ENCODE data around the gene TMEM255A. TPM values are rescaled to one million over a fixed set of nuclear protein-coding genes. Genes with fewer than 3 reads are reported as not detected.

TMEM255A gene
- total and polyA plus RNA-seq, 4 experiments from 2014 or later, result 0.27 to 1.1 (median 0.78) TPM

- H3K36me3 Mint-ChIP-seq, result peaks cover 0 to 5% of the 10 kb centered on the region in 2 donors
- H3K9me3 Mint-ChIP-seq, result peaks cover 0 to 2% (median 0%) of the 10 kb centered on the region in 8 donors
- Histone ChIP-seq H3K9me3 (ENCODE audit: control insufficient read depth in 1 of 2, low read length in 2 of 2) (no peaks in the 10 kb centered on the region), H3K4me1 (ENCODE audit: insufficient read depth, low read length) (peaks cover 22% of the 10 kb centered on the region), H3K27me3 (ENCODE audit: insufficient read depth, low read length) (peaks cover 8% of the 10 kb centered on the region), H3K36me3 (ENCODE audit: insufficient read depth, low read length) (no peaks in the 10 kb centered on the region), H3K27ac (ENCODE audit: low read depth, low read length) (no peak overlapping the region), H3K4me3 (ENCODE audit: low read length in 2 of 2) (peak overlapping the region in 1 of 2 donors; percentile 52)
- peaks cover 8 to 30% (median 9%) of the 10 kb centered on the region in 4 donors for H3K4me1 Mint-ChIP-seq
- intact Hi-C loops (cut with micrococcal nuclease), result no loop called here
- CTCF ChIA-PET (ENCODE audit: partially characterized antibody), result interaction anchor here (0.8 to 3.1 kb wide), 6 partner anchors 8 to 94 kb away, joined by 3 to 21 read pairs (median 4); partner anchors contain the start of gene ZBTB33
- DNase-seq, result no peak
- POLR2A ChIA-PET (ENCODE audit: partially characterized antibody), result interaction anchor here (1.0 to 4.2 kb wide), 5 partner anchors 13 to 177 kb away, joined by 3 to 41 read pairs (median 5); partner anchors contain the start of gene ZBTB33
- peak overlapping the region in 7 of 8 donors; percentile 7 to 96 (median 86) for H3K4me3 Mint-ChIP-seq
- peaks cover 4 to 5% of the 10 kb centered on the region in 2 donors for H3K27me3 Mint-ChIP-seq
- H3K27ac Mint-ChIP-seq, result peak overlapping the region in 1 of 7 donors; percentile 93
Observed at GRCh38 chrX:120308558-120308957, 2.7 kb downstream of the TMEM255A start.

GRCh38 chrX:120306630-120307029, 4.6 kb downstream of the TMEM255A start:
- Histone ChIP-seq H3K36me3 (ENCODE audit: insufficient read depth, low read length) (no peaks in the 10 kb centered on the region), H3K4me3 (ENCODE audit: low read length in 2 of 2) (no peak overlapping the region), H3K27me3 (ENCODE audit: insufficient read depth, low read length) (peaks cover 8% of the 10 kb centered on the region), H3K4me1 (ENCODE audit: insufficient read depth, low read length) (peaks cover 40% of the 10 kb centered on the region), H3K9me3 (ENCODE audit: control insufficient read depth in 1 of 2, low read length in 2 of 2) (no peaks in the 10 kb centered on the region), H3K27ac (ENCODE audit: low read depth, low read length) (no peak overlapping the region)
- intact Hi-C loops (cut with micrococcal nuclease), result no loop called here
- ChIA-PET CTCF (ENCODE audit: partially characterized antibody) (no interaction called here), POLR2A (ENCODE audit: partially characterized antibody) (no interaction called here)
- Mint-ChIP-seq H3K4me3 (peak overlapping the region in 1 of 8 donors; percentile 46), H3K4me1 (peaks cover 17 to 43% (median 21%) of the 10 kb centered on the region in 4 donors), H3K27ac (peak overlapping the region in 1 of 7 donors; percentile 60), H3K9me3 (peaks cover 0 to 2% (median 0%) of the 10 kb centered on the region in 8 donors), H3K36me3 (peaks cover 0 to 5% of the 10 kb centered on the region in 2 donors), H3K27me3 (peaks cover 4 to 5% of the 10 kb centered on the region in 2 donors)
- no peak for DNase-seq

DNA sequence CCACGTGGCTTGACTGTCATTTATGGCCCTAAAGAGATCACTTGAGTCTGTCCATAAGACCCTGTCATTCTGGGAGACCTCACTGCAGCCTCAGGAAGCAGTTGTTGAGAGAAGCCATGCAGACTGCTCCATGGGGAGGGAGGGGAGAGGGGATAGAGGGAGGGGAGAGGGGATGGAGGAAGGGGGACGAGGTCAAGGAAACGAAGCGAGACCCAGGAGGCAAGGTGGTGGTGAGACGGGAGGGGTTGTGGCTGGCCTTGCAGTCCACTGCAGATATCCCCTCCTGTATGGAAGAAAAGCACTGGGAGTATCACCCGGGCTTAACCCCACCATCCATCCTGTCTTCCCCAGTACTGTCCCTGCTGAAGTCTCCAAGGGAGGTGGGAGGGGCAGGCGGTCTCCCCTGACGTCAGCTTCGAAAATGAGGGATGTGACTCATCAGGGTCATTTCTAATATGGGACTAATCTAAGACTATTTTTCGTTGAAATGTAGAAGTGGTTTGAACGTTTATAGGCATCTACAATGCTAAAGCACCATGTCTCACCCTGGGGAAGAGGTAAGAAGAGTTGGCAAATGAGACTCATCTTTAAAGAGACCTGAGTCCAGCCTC, 5.6 kb downstream of the TMEM255A start:
- H3K27me3 Mint-ChIP-seq, result peaks cover 4 to 5% of the 10 kb centered on the region in 2 donors
- Histone ChIP-seq H3K27ac (ENCODE audit: low read depth, low read length) (no peak overlapping the region), H3K27me3 (ENCODE audit: insufficient read depth, low read length) (peaks cover 8% of the 10 kb centered on the region), H3K9me3 (ENCODE audit: control insufficient read depth in 1 of 2, low read length in 2 of 2) (no peaks in the 10 kb centered on the region), H3K36me3 (ENCODE audit: insufficient read depth, low read length) (no peaks in the 10 kb centered on the region), H3K4me1 (ENCODE audit: insufficient read depth, low read length) (peaks cover 44% of the 10 kb centered on the region), H3K4me3 (ENCODE audit: low read length in 2 of 2) (no peak overlapping the region)
- CTCF ChIA-PET (ENCODE audit: partially characterized antibody), result no interaction called here
- intact Hi-C loops (cut with micrococcal nuclease), result no loop called here
- H3K9me3 Mint-ChIP-seq, result peaks cover 0 to 2% (median 0%) of the 10 kb centered on the region in 8 donors
- DNase-seq, result no peak
- peaks cover 0 to 5% of the 10 kb centered on the region in 2 donors for H3K36me3 Mint-ChIP-seq
- POLR2A ChIA-PET (ENCODE audit: partially characterized antibody), result no interaction called here
- H3K27ac Mint-ChIP-seq, result no peak overlapping the region
- no peak overlapping the region for H3K4me3 Mint-ChIP-seq
- peaks cover 20 to 43% (median 23%) of the 10 kb centered on the region in 4 donors for H3K4me1 Mint-ChIP-seq

DNA sequence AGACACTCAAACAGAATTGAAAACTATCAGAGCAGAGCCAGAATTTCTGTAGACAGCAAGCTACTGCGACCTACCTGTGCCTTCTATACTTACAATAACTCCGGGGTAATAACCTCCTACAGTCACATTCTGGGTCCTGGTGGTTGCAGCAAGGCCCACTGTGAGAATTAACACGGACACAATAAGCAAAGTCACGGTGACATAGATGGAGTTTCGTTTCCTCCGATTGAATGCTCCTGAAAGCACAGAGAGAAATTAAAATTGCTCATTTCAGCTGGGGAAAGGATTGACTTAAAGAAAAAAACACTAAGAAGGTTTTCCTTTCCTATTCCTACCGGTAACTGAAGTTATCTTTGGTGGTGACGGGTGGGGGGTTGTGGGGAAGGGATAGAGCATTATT, 7.0 kb downstream of the TMEM255A start:
- H3K9me3 ChIP-seq (ENCODE audit: control insufficient read depth in 1 of 2, low read length in 2 of 2), result no peaks in the 10 kb centered on the region
- Mint-ChIP-seq H3K27ac (no peak overlapping the region), H3K36me3 (no peaks in the 10 kb centered on the region), H3K27me3 (no peaks in the 10 kb centered on the region), H3K9me3 (no peaks in the 10 kb centered on the region), H3K4me1 (peaks cover 15 to 38% (median 17%) of the 10 kb centered on the region in 4 donors), H3K4me3 (no peak overlapping the region)
- no peak overlapping the region for H3K27ac ChIP-seq (ENCODE audit: low read depth, low read length)
- peaks cover 37% of the 10 kb centered on the region for H3K4me1 ChIP-seq (ENCODE audit: insufficient read depth, low read length)
- POLR2A ChIA-PET (ENCODE audit: partially characterized antibody), result interaction anchor here (1.6 kb wide), 1 partner anchor 53 kb away, joined by 4 read pairs; the partner anchor contains the start of gene ZBTB33
- CTCF ChIA-PET (ENCODE audit: partially characterized antibody), result no interaction called here
- DNase-seq, result no peak
- H3K36me3 ChIP-seq (ENCODE audit: insufficient read depth, low read length), result no peaks in the 10 kb centered on the region
- H3K27me3 ChIP-seq (ENCODE audit: insufficient read depth, low read length), result peaks cover 4% of the 10 kb centered on the region
- intact Hi-C loops (cut with micrococcal nuclease), result no loop called here
- H3K4me3 ChIP-seq (ENCODE audit: low read length in 2 of 2), result no peak overlapping the region

DNA sequence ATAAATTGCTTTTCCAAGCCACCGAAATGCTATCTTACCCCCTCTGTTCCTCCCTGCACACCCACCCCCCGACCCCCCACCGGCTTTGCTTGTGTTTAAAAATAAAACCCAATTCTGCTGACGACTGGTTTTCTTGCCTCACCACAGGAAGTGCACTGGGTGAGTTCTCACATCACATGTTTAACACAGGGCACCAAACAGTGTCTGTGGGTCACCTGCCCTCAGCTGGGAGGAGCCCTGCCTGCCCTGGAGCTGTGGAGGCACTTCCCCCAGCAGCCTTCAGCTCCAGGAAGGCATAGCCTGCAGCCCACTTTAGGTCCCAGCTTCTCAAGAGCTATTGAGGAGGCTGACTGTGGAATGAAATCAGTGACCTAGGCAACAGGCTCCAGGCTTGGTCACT, 8.8 kb downstream of the TMEM255A start:
- ChIA-PET POLR2A (ENCODE audit: partially characterized antibody) (interaction anchor here (1.1 to 2.4 kb wide), 2 partner anchors 9 to 52 kb away, joined by 3 to 18 read pairs; partner anchors contain the start of gene ZBTB33), CTCF (ENCODE audit: partially characterized antibody) (interaction anchor here (1.0 to 1.1 kb wide), 2 partner anchors 33 to 52 kb away, joined by 3 to 7 read pairs; partner anchors contain the start of gene ZBTB33)
- Histone ChIP-seq H3K4me1 (ENCODE audit: insufficient read depth, low read length) (peaks cover 27% of the 10 kb centered on the region), H3K4me3 (ENCODE audit: low read length in 2 of 2) (no peak overlapping the region), H3K36me3 (ENCODE audit: insufficient read depth, low read length) (no peaks in the 10 kb centered on the region), H3K9me3 (ENCODE audit: control insufficient read depth in 1 of 2, low read length in 2 of 2) (no peaks in the 10 kb centered on the region), H3K27me3 (ENCODE audit: insufficient read depth, low read length) (no peaks in the 10 kb centered on the region), H3K27ac (ENCODE audit: low read depth, low read length) (peak overlapping the region; percentile 26)
- peak; percentile 20 to 63 (median 59) for DNase-seq
- no peaks in the 10 kb centered on the region for H3K27me3 Mint-ChIP-seq
- H3K9me3 Mint-ChIP-seq, result no peaks in the 10 kb centered on the region
- H3K36me3 Mint-ChIP-seq, result no peaks in the 10 kb centered on the region
- peak overlapping the region; percentile 17 to 76 (median 59) for H3K4me3 Mint-ChIP-seq
- peak overlapping the region in 6 of 7 donors; percentile 51 to 91 (median 78) for H3K27ac Mint-ChIP-seq
- intact Hi-C loops (cut with micrococcal nuclease), result no loop called here
- H3K4me1 Mint-ChIP-seq, result peaks cover 14 to 28% (median 16%) of the 10 kb centered on the region in 4 donors

DNA sequence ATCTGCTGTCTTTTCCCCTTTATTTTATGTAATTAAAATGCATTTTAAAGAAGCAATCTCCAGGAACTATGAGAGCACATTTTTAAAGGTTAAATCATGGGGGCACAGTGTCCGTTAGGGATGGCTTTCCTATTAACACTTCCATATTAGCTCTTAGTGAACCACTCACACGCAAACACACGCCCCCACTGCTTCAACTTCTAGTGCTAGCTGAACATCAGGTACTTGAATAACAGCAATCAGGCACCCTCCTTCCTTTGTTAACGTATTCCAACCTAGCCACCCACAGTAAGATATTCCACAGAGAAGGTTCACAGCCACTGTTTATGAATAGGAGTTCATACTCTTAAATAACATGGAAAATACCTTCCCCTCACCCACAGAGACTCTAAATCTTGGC, 9.3 kb downstream of the TMEM255A start:
- no peaks in the 10 kb centered on the region for H3K36me3 Mint-ChIP-seq
- peaks cover 14 to 26% (median 16%) of the 10 kb centered on the region in 4 donors for H3K4me1 Mint-ChIP-seq
- H3K9me3 ChIP-seq (ENCODE audit: control insufficient read depth in 1 of 2, low read length in 2 of 2), result no peaks in the 10 kb centered on the region
- DNase-seq, result no peak
- H3K27me3 ChIP-seq (ENCODE audit: insufficient read depth, low read length), result no peaks in the 10 kb centered on the region
- POLR2A ChIA-PET (ENCODE audit: partially characterized antibody), result interaction anchor here (1.1 to 2.4 kb wide), 2 partner anchors 8 to 51 kb away, joined by 3 to 18 read pairs; partner anchors contain the start of gene ZBTB33
- peaks cover 27% of the 10 kb centered on the region for H3K4me1 ChIP-seq (ENCODE audit: insufficient read depth, low read length)
- H3K4me3 ChIP-seq (ENCODE audit: low read length in 2 of 2), result no peak overlapping the region
- CTCF ChIA-PET (ENCODE audit: partially characterized antibody), result interaction anchor here (1.0 to 1.1 kb wide), 2 partner anchors 32 to 51 kb away, joined by 3 to 7 read pairs; partner anchors contain the start of gene ZBTB33
- intact Hi-C loops (cut with micrococcal nuclease), result no loop called here
- H3K27me3 Mint-ChIP-seq, result no peaks in the 10 kb centered on the region
- peak overlapping the region in 6 of 7 donors; percentile 51 to 91 (median 68) for H3K27ac Mint-ChIP-seq
- H3K4me3 Mint-ChIP-seq, result peak overlapping the region; percentile 17 to 76 (median 46)
- no peaks in the 10 kb centered on the region for H3K9me3 Mint-ChIP-seq
- H3K36me3 ChIP-seq (ENCODE audit: insufficient read depth, low read length), result no peaks in the 10 kb centered on the region
- no peak overlapping the region for H3K27ac ChIP-seq (ENCODE audit: low read depth, low read length)

DNA sequence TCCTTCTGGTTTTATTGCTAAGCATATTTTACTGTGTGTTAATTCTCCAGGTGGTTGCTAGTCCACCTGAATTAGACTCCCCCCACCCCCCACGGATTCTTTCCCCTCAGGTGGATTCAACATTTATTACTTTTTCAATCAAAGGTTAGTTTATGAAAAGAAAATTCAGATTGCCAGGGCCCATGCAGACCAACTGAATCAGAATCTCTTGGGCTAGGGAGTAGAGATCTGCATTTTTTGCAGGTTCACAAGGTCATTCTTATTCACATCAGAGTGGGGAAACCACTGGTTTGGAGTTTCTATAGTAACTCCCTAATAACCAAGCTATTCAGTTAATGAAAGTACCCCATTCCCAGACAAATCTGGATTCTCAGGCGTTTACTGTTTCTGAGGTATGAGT, 9.8 kb downstream of the TMEM255A start:
- CTCF ChIA-PET (ENCODE audit: partially characterized antibody), result interaction anchor here (1.6 kb wide), 1 partner anchor 8 kb away, joined by 8 read pairs; no protein-coding TSS in a partner anchor
- H3K4me3 Mint-ChIP-seq, result no peak overlapping the region
- H3K4me1 ChIP-seq (ENCODE audit: insufficient read depth, low read length), result peaks cover 27% of the 10 kb centered on the region
- H3K4me3 ChIP-seq (ENCODE audit: low read length in 2 of 2), result no peak overlapping the region
- POLR2A ChIA-PET (ENCODE audit: partially characterized antibody), result interaction anchor here (2.4 kb wide), 1 partner anchor 51 kb away, joined by 18 read pairs; the partner anchor contains the start of gene ZBTB33
- H3K9me3 ChIP-seq (ENCODE audit: control insufficient read depth in 1 of 2, low read length in 2 of 2), result no peaks in the 10 kb centered on the region
- H3K27me3 ChIP-seq (ENCODE audit: insufficient read depth, low read length), result no peaks in the 10 kb centered on the region
- no peaks in the 10 kb centered on the region for H3K36me3 ChIP-seq (ENCODE audit: insufficient read depth, low read length)
- H3K9me3 Mint-ChIP-seq, result no peaks in the 10 kb centered on the region
- H3K27ac Mint-ChIP-seq, result peak overlapping the region in 2 of 7 donors; percentile 13 to 51
- no peak overlapping the region for H3K27ac ChIP-seq (ENCODE audit: low read depth, low read length)
- no peaks in the 10 kb centered on the region for H3K36me3 Mint-ChIP-seq
- H3K4me1 Mint-ChIP-seq, result peaks cover 14 to 21% (median 16%) of the 10 kb centered on the region in 4 donors
- DNase-seq, result no peak
- intact Hi-C loops (cut with micrococcal nuclease), result no loop called here
- no peaks in the 10 kb centered on the region for H3K27me3 Mint-ChIP-seq

All from CD4-positive, alpha-beta memory T cell (primary cell).